Heart right ventricle (tissue), 16 donors: ENCODE measurements around the gene TET1. TPM values are rescaled to one million over a fixed set of nuclear protein-coding genes. Genes with fewer than 3 reads are reported as not detected.
A peak's percentile ranks its signal among the peaks of the same experiment; 100 is the strongest.
"Not testable (repeated sequence)": the region's sequence is repeated elsewhere in the genome, so short reads cannot be mapped to it uniquely, and the experiment has no call there.

ENCODE experiments used
- ATAC-seq, 8 donors: fragments of 200-7000 bp; cut with Tn5 transposase; one replicate each; pipeline ENCODE4 v1.9.1; 2020; ENCODE audit warnings: mild to moderate bottlenecking in 8 of 8, moderate library complexity in 8 of 8, moderate number of reproducible peaks in 1 of 8
- DNase-seq, 2 donors: peaks; one replicate each; pipeline ENCODE4 v3.0.0-alpha.2; 2020
- H3K27ac ChIP-seq, 10 donors: fragments of 200-600 bp; sonication (generic) in 2 of 10; one replicate each; pipeline versions ENCODE4 v1.5.0 to v1.8.0; 2020 to 2022; ENCODE audit warnings: mild to moderate bottlenecking in 3 of 10
- H3K27me3 ChIP-seq, 7 donors: fragments of 200-600 bp; one replicate each; pipeline ENCODE4 v1.8.0; 2021 to 2022; ENCODE audit warnings: mild to moderate bottlenecking in 2 of 7
- H3K36me3 ChIP-seq, 9 donors: fragments of 200-600 bp; sonication (generic) in 1 of 9; one replicate each; pipeline versions ENCODE4 v1.5.0 to v1.8.0; 2020 to 2022; ENCODE audit warnings: mild to moderate bottlenecking in 2 of 9
- H3K4me1 ChIP-seq, 9 donors: fragments of 200-600 bp; sonication (generic) in 1 of 9; one replicate each; pipeline versions ENCODE4 v1.5.0 to v1.8.0; 2020 to 2022; ENCODE audit warnings: mild to moderate bottlenecking in 4 of 9
- H3K4me3 ChIP-seq, 10 donors: fragments of 200-600 bp; sonication (generic) in 2 of 10; one replicate each; pipeline versions ENCODE4 v1.5.0 to v1.8.0; 2020 to 2022; ENCODE audit warnings: mild to moderate bottlenecking in 7 of 10, moderate library complexity in 2 of 10
- H3K9me3 ChIP-seq, 11 donors: fragments of 200-600 bp in 10 of 11; sonication (generic) in 2 of 11; one replicate each; pipeline versions ENCODE4 v1.5.0 to v1.8.0; 2013 to 2022; ENCODE audit warnings: mild to moderate bottlenecking in 2 of 11, control low read depth in 1 of 11, moderate library complexity in 1 of 11
- CTCF ChIP-seq, 9 donors: fragments of 200-600 bp; sonication (generic) in 2 of 9; IDR thresholded peaks; one replicate each; pipeline versions ENCODE4 v1.5.0 to v1.8.0; 2021 to 2022; ENCODE audit warnings: antibody characterized with exemption in 9 of 9, mild to moderate bottlenecking in 5 of 9, moderate library complexity in 1 of 9
- WGBS, 2 donors: extraction: QIAGEN DNeasy Blood & Tissue Kit; methylation state at CpG; one replicate each; pipeline ENCODE4 v1.1.7; 2013; ENCODE audit warnings: inconsistent platforms in 1 of 2; 5-methylcytosine and 5-hydroxymethylcytosine counted together
- intact Hi-C, 10 donors: fragments of 100-400 bp; cut with DNase I; formaldehyde crosslinking; loops; one replicate each; pipeline versions ENCODE4 v1.11.1 to v1.14.2; 2022
- polyA plus RNA-seq, 2 donors: library from polyadenylated mRNA; stranded (reverse); fragments of 200-250 nt; gene quantifications; one replicate each; pipeline ENCODE4 v1.2.3, GENCODE V29; 2013
- total RNA-seq, 10 donors: library from RNA; stranded (reverse); fragmentation: NEBNext Ultra II Directional in 3 of 10; extraction: Animal tissue kit (Norgen Biotek cat#: 25700) in 3 of 10; gene quantifications; one replicate each; pipeline versions ENCODE4 v1.2.1 to v1.2.4, GENCODE V29; 2021 to 2023
- donor health status: Arrhythmogenic right ventricular cardiomyopathy.
- donor health status: ischemic (EF 13 %, LVEDD 7.1; RV severe dilation, severe dysfunction).
- donor health status: healthy with polysubstance abuse.
- donor health status: DM: no; HTN: yes; CAD: no.
- donor health status: DM: no; HTN: no; CAD: no.
- donor health status: ischemic (EF 25% LVEDD 6.9; RV normal size, moderate dysfunction).
- donor health status: ischemic (EF 25% LVEDD 5.7; RV mildly dilated, moderate dysfunction).
- donor health status: healthy.
- donor health status: DM: yes; HTN: yes; CAD: no.
- donor health status: Ischemic cardiomyopathy.
- donor health status: ischemic (EF 35%, LVEDD 5.7; RV mildly dilated, moderate dysfunction).
- donor health status: nonischemic (EF 11% LVEDD 7.7; RV severe dilation, severe dysfunction).
- donor health status: DM: yes; HTN: yes; CAD: no.
- donor health status: PGD.
- donor health status: ischemic (EF 29% LVEDD 5.4; RV normal size, mild dysfunction).
- donor health status: nonischemic (EF 23%, LVEDD 6.1; RV moderate dilation, normal function).

Gene TET1
- total and polyA plus RNA-seq, 12 donors, result 0.17 to 4.2 (median 3.0) TPM

- no peaks in the 10 kb centered on the region for H3K27me3 ChIP-seq
- no peak for TF ChIP-seq CTCF (IDR thresholded peaks at IDR 0.05)
- DNase-seq, result no peak
- intact Hi-C loops, result no loop called here
- WGBS, 2 donors, result 0 to 3% methylated on average over 1 of the region's 1 CpG
- H3K4me1 ChIP-seq, result peaks cover 0 to 9% (median 1%) of the 10 kb centered on the region in 9 donors
- H3K27ac ChIP-seq, result no peak overlapping the region
- H3K4me3 ChIP-seq, result no peak overlapping the region
- H3K36me3 ChIP-seq, result peaks cover 0 to 9% (median 0%) of the 10 kb centered on the region in 9 donors
- ATAC-seq, result no peak
- no peaks in the 10 kb centered on the region for H3K9me3 ChIP-seq
Observed at GRCh38 chr10:68618234-68618633, 58.1 kb downstream of the TET1 start.

GRCh38 chr10:68619595-68619994 is 59.5 kb downstream of the TET1 start:
- ATAC-seq (no peak), DNase-seq (no peak)
- no peaks in the 10 kb centered on the region for H3K9me3 ChIP-seq
- H3K4me3 ChIP-seq, result no peak overlapping the region
- H3K27me3 ChIP-seq, result no peaks in the 10 kb centered on the region
- no peak for TF ChIP-seq CTCF (IDR thresholded peaks at IDR 0.05)
- intact Hi-C loops, result no loop called here
- no peak overlapping the region for H3K27ac ChIP-seq
- WGBS, 2 donors, result 91 to 94% methylated on average over 3 of the region's 3 CpGs
- peaks cover 0 to 13% (median 3%) of the 10 kb centered on the region in 9 donors for H3K4me1 ChIP-seq
- H3K36me3 ChIP-seq, result peaks cover 0 to 5% (median 0%) of the 10 kb centered on the region in 9 donors

- H3K4me3 ChIP-seq, result no peak overlapping the region
- H3K4me1 ChIP-seq, result peaks cover 5 to 35% (median 15%) of the 10 kb centered on the region in 9 donors
- intact Hi-C loops, result no loop called here
- H3K27ac ChIP-seq, result no peak overlapping the region
- no peaks in the 10 kb centered on the region for H3K36me3 ChIP-seq
- DNase-seq (no peak), ATAC-seq (no peak)
- 38 to 48% methylated on average over 4 of the region's 4 CpGs for WGBS, 2 donors
- no peaks in the 10 kb centered on the region for H3K27me3 ChIP-seq
- TF ChIP-seq CTCF (IDR thresholded peaks at IDR 0.05), result no peak
- H3K9me3 ChIP-seq, result no peaks in the 10 kb centered on the region
Observed at GRCh38 chr10:68625316-68625921, 65.3 kb downstream of the TET1 start.

- TF ChIP-seq CTCF (IDR thresholded peaks at IDR 0.05), result no peak
- DNase-seq, result peak in 1 of 2 donors; percentile 10
Observed at GRCh38 chr10:68628576-68629127, 68.5 kb downstream of the TET1 start.

GRCh38 chr10:68632271-68632560 is 72.1 kb downstream of the TET1 start:
- ATAC-seq, intact Hi-C loops, H3K4me3 ChIP-seq, H3K9me3 ChIP-seq, H3K27ac ChIP-seq, H3K27me3 ChIP-seq, DNase-seq, H3K36me3 ChIP-seq: not testable (repeated sequence)
- WGBS, 2 donors, result 97 to 99% methylated on average over 10 of the region's 10 CpGs
- H3K4me1 ChIP-seq, result peaks cover 0 to 17% (median 9%) of the 10 kb centered on the region in 9 donors

More at GRCh38 chr10:68628576-68629127, 68.5 kb downstream of the TET1 start:
- H3K9me3 ChIP-seq, result no peaks in the 10 kb centered on the region
- ATAC-seq, result peak in 1 of 8 donors; percentile 42
- intact Hi-C loops, result no loop called here
- no peak overlapping the region for H3K4me3 ChIP-seq
- peaks cover 5 to 25% (median 15%) of the 10 kb centered on the region in 9 donors for H3K4me1 ChIP-seq
- H3K27ac ChIP-seq, result no peak overlapping the region
- no peaks in the 10 kb centered on the region for H3K36me3 ChIP-seq
- WGBS, 2 donors, result 46% methylated on average over 6 of the region's 6 CpGs
- no peaks in the 10 kb centered on the region for H3K27me3 ChIP-seq
